Heart left ventricle (tissue), 16 donors: ENCODE measurements around the gene ANXA4. TPM values are rescaled to one million over a fixed set of nuclear protein-coding genes. Genes with fewer than 3 reads are reported as not detected.
A peak's percentile ranks its signal among the peaks of the same experiment; 100 is the strongest.
"Not testable (repeated sequence)": the region's sequence is repeated elsewhere in the genome, so short reads cannot be mapped to it uniquely, and the experiment has no call there.

Source experiments
- ATAC-seq, 4 donors: fragments of 200-7000 bp; cut with Tn5 transposase; one replicate each; pipeline ENCODE4 v1.9.1; 2020 to 2022; ENCODE audit warnings: moderate library complexity in 4 of 4, mild to moderate bottlenecking in 3 of 4, moderate number of reproducible peaks in 1 of 4
- DNase-seq, 5 donors: peaks; one replicate each; pipeline ENCODE4 v3.0.0-alpha.2; 2020
- H3K27ac ChIP-seq, 12 donors: fragments of 200-600 bp; sonication (generic) in 4 of 12; one replicate each; pipeline versions ENCODE4 v1.5.0 to v1.8.0; 2016 to 2022; ENCODE audit warnings: mild to moderate bottlenecking in 2 of 12
- H3K27me3 ChIP-seq, 9 donors: fragments of 200-600 bp; sonication (generic) in 2 of 9; one replicate each; pipeline versions ENCODE4 v1.5.1 to v1.8.0; 2016 to 2022; ENCODE audit warnings: mild to moderate bottlenecking in 3 of 9
- H3K36me3 ChIP-seq, 9 donors: fragments of 200-600 bp; sonication (generic) in 2 of 9; one replicate each; pipeline versions ENCODE4 v1.5.0 to v1.8.0; 2018 to 2022; ENCODE audit warnings: mild to moderate bottlenecking in 2 of 9
- H3K4me1 ChIP-seq, 12 donors: fragments of 200-600 bp; sonication (generic) in 4 of 12; one replicate each; pipeline versions ENCODE4 v1.5.0 to v1.8.0; 2016 to 2022; ENCODE audit warnings: mild to moderate bottlenecking in 3 of 12
- H3K4me3 ChIP-seq, 12 donors: fragments of 200-600 bp; sonication (generic) in 4 of 12; one replicate each; pipeline versions ENCODE4 v1.5.0 to v1.8.0; 2017 to 2022; ENCODE audit warnings: mild to moderate bottlenecking in 9 of 12, moderate library complexity in 4 of 12
- H3K9me3 ChIP-seq, 12 donors: fragments of 200-600 bp; sonication (generic) in 4 of 12; one replicate each; pipeline versions ENCODE4 v1.5.0 to v1.8.0; 2016 to 2022; ENCODE audit warnings: mild to moderate bottlenecking in 1 of 12
- POLR2A ChIP-seq, 2 donors: fragments of 450-650 bp; IDR thresholded peaks; one replicate each; pipeline ENCODE4 v1.6.1; 2017; ENCODE audit warnings: antibody characterized with exemption in 2 of 2, mild to moderate bottlenecking in 2 of 2, moderate library complexity in 2 of 2
- WGBS, 4 donors: extraction: QIAGEN DNeasy Blood & Tissue Kit in 2 of 4; methylation state at CpG; one replicate each; pipeline versions ENCODE4 v1.1.5 to v1.1.7; 2013 to 2018; 5-methylcytosine and 5-hydroxymethylcytosine counted together
- intact Hi-C, 10 donors: fragments of 100-400 bp; cut with DNase I; formaldehyde crosslinking; loops; one replicate each; pipeline versions ENCODE4 v1.11.1 to v1.14.2; 2022
- polyA plus RNA-seq, 2 donors: library from polyadenylated mRNA; stranded (reverse); fragments of 200-250 nt; gene quantifications; one replicate each; pipeline ENCODE4 v1.2.3, GENCODE V29; 2013
- total RNA-seq, 9 donors: library from RNA; depleted of rRNA in 2 of 9; stranded (reverse); fragments of >200 nt in 2 of 9; fragmentation: NEBNext Ultra II Directional in 3 of 9; extraction: Animal tissue kit (Norgen Biotek cat#: 25700) in 3 of 9; gene quantifications; one replicate each; pipeline versions ENCODE4 v1.1.0 to v1.2.4, GENCODE V29; 2016 to 2023
- TF ChIP-seq, protein P1 (sequence below), 12 donors: fragments of 200-600 bp; sonication (generic) in 4 of 12; IDR thresholded peaks; one replicate each; pipeline versions ENCODE4 v1.5.0 to v1.8.0; 2018 to 2022; ENCODE audit warnings: antibody characterized with exemption in 12 of 12, mild to moderate bottlenecking in 5 of 12
- donor health status: ischemic (EF 13 %, LVEDD 7.1; RV severe dilation, severe dysfunction).
- donor health status: healthy with polysubstance abuse.
- donor health status: DM: no; HTN: yes; CAD: no.
- donor health status: DM: no; HTN: no; CAD: no.
- donor health status: ischemic (EF 25% LVEDD 6.9; RV normal size, moderate dysfunction).
- donor health status: ischemic (EF 25% LVEDD 5.7; RV mildly dilated, moderate dysfunction).
- donor health status: healthy.
- donor health status: DM: yes; HTN: yes; CAD: no.
- donor health status: ischemic (EF 35%, LVEDD 5.7; RV mildly dilated, moderate dysfunction).
- donor health status: nonischemic (EF 11% LVEDD 7.7; RV severe dilation, severe dysfunction).
- donor health status: DM: yes; HTN: yes; CAD: no.
- donor health status: PGD.
- donor health status: ischemic (EF 29% LVEDD 5.4; RV normal size, mild dysfunction).
- donor health status: nonischemic (EF 23%, LVEDD 6.1; RV moderate dilation, normal function).

ANXA4 gene
- total and polyA plus RNA-seq, 11 donors, result 7.3 to 73.5 (median 18.8) TPM

DNA sequence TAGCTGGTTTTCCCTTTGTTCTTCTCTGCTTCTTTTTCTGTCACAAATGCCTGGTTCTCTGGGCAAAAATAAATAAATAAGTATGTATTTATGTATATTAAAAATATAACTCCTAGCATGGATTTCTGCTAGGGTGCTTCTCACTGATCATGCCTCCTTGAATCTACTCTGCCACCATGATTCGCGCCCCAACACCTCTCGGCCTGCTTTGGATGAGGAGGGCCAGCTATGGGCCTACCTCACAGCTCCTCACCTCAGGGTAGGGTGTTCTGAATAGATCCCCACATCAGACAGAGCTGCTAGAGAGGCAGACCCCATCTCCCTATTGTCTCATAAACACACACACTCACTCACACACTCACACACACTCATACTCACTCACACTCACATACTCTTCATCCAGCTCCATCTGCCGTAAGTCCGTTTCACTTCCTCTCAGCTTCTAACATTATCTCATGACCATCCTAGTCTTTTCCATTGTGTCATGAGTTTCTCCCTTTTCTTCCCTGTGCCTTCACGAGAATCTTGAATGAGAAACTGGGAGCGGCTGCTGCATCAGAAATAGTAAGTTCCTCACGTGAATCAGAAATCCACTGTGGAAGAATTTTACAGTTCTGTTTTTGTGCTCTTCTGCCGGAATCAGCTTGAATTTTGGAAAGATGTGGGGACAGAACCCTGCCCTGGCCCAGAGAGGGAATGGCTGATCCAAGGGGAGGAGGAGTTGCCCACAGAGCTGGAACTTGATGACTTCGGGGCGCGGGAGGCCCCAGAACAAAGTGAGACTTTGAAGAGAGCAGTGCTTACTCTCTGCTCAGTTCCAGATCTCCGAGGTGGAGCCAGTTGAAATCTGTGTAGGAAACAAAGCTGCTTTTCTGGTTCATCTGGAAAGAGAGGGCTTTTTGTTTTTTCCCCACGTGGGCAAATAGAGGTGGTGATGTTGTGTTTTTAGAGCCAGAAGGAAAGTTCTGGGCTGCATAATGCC lies 20.9 kb downstream of the ANXA4 start:
- H3K4me3 ChIP-seq, result peak overlapping the region in 5 of 12 donors; percentile 1 to 16 (median 14)
- H3K4me1 ChIP-seq, result peaks cover 0 to 48% (median 13%) of the 10 kb centered on the region in 12 donors
- H3K36me3 ChIP-seq, result peaks cover 0 to 18% (median 7%) of the 10 kb centered on the region in 9 donors
- TF ChIP-seq, protein P1, sequence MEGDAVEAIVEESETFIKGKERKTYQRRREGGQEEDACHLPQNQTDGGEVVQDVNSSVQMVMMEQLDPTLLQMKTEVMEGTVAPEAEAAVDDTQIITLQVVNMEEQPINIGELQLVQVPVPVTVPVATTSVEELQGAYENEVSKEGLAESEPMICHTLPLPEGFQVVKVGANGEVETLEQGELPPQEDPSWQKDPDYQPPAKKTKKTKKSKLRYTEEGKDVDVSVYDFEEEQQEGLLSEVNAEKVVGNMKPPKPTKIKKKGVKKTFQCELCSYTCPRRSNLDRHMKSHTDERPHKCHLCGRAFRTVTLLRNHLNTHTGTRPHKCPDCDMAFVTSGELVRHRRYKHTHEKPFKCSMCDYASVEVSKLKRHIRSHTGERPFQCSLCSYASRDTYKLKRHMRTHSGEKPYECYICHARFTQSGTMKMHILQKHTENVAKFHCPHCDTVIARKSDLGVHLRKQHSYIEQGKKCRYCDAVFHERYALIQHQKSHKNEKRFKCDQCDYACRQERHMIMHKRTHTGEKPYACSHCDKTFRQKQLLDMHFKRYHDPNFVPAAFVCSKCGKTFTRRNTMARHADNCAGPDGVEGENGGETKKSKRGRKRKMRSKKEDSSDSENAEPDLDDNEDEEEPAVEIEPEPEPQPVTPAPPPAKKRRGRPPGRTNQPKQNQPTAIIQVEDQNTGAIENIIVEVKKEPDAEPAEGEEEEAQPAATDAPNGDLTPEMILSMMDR (IDR thresholded peaks at IDR 0.05), result no peak
- TF ChIP-seq POLR2A (IDR thresholded peaks at IDR 0.05), result no peak
- peak in 3 of 4 donors; percentile 51 to 84 (median 65) for ATAC-seq
- WGBS, 4 donors, result 79 to 85% (median 83%) methylated on average over 14 of the region's 14 CpGs
- no peaks in the 10 kb centered on the region for H3K9me3 ChIP-seq
- no peak for DNase-seq
- intact Hi-C loops, result no loop called here
- H3K27ac ChIP-seq, result peak overlapping the region in 9 of 12 donors; percentile 31 to 79 (median 53)
- no peaks in the 10 kb centered on the region for H3K27me3 ChIP-seq

DNA sequence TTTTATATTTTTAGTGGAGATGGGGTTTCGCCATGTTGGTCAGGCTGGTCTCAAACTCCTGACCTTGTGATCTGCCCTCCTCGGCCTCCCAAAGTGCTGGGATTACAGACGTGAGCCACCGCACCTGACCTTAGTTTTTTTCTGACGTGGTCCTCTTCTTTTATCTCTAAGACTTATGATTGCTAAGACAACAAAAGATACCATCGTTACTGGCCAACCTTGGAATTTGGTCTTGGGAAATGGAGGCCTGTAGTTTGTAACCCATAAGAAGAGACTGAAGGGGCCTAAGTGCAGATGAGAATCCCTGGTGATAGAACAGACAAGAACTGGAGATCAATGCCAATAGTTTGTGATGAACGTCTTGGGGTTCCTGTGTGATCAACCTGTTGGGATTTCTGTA lies 21.9 kb downstream of the ANXA4 start:
- Histone ChIP-seq H3K4me1 (peaks cover 0 to 48% (median 13%) of the 10 kb centered on the region in 12 donors), H3K27ac (peak overlapping the region in 1 of 12 donors; percentile 53)
- intact Hi-C loops, ATAC-seq, H3K27me3 ChIP-seq, H3K36me3 ChIP-seq, DNase-seq, H3K4me3 ChIP-seq, H3K9me3 ChIP-seq: not testable (repeated sequence)
- 88 to 95% (median 92%) methylated on average over 7 of the region's 7 CpGs for WGBS, 4 donors

- Histone ChIP-seq H3K27me3 (no peaks in the 10 kb centered on the region), H3K36me3 (peaks cover 0 to 5% (median 0%) of the 10 kb centered on the region in 9 donors), H3K27ac (no peak overlapping the region), H3K4me3 (no peak overlapping the region), H3K4me1 (peaks cover 0 to 52% (median 16%) of the 10 kb centered on the region in 12 donors), H3K9me3 (no peaks in the 10 kb centered on the region)
- ATAC-seq (no peak), DNase-seq (no peak)
- TF ChIP-seq, protein P1 (IDR thresholded peaks at IDR 0.05), result no peak
- no peak for TF ChIP-seq POLR2A (IDR thresholded peaks at IDR 0.05)
- 82 to 85% (median 84%) methylated on average over 5 of the region's 5 CpGs for WGBS, 4 donors
- intact Hi-C loops, result no loop called here
Observed at GRCh38 chr2:69764286-69765095, 22.6 kb downstream of the ANXA4 start.

GRCh38 chr2:69765096-69765380 lies 23.1 kb downstream of the ANXA4 start:
- Histone ChIP-seq H3K4me3 (no peak overlapping the region), H3K27me3 (no peaks in the 10 kb centered on the region), H3K36me3 (peaks cover 0 to 3% (median 0%) of the 10 kb centered on the region in 9 donors), H3K27ac (no peak overlapping the region), H3K9me3 (no peaks in the 10 kb centered on the region), H3K4me1 (peaks cover 0 to 58% (median 22%) of the 10 kb centered on the region in 12 donors)
- ATAC-seq, result no peak
- intact Hi-C loops, result no loop called here
- TF ChIP-seq POLR2A (IDR thresholded peaks at IDR 0.05), result no peak
- TF ChIP-seq, protein P1 (IDR thresholded peaks at IDR 0.05), result no peak
- DNase-seq, result no peak
- 74 to 80% (median 76%) methylated on average over 2 of the region's 2 CpGs for WGBS, 4 donors
